Stimulated activated CD4-positive, alpha-beta T cell treated with anti-CD3 and anti-CD28 coated beads, Interleukin-4, amount 100 ng/mL, for 1 hour (primary cell): Measurements from ENCODE around the gene ANP32D.
"Not testable (repeated sequence)": the region's sequence is repeated elsewhere in the genome, so short reads cannot be mapped to it uniquely, and the experiment has no call there.

Experiments used
- DNase-seq: peaks from one replicate; pipeline ENCODE4 v3.0.0-alpha.2; 2020

The ANP32D gene

DNA sequence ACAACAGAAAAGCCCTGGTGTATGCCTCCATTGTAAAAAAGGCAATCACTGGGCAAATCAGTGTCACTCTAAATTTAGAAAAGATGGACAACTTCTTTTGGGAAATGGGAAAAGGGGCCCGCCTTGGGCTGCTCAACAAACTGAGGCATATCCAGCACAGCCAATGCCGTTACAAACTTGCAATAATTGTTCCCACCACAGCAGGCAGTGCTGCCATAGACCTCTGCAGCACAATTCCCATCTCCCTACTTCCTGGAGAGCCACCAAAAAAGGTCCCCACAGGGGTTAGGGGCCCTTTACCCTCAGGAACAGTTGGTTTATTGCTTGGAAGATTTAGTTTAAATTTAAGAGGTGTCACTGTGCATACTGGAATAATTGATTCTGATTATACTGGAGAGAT, 36.6 kb downstream of the ANP32D start:
- no peak for DNase-seq

DNA sequence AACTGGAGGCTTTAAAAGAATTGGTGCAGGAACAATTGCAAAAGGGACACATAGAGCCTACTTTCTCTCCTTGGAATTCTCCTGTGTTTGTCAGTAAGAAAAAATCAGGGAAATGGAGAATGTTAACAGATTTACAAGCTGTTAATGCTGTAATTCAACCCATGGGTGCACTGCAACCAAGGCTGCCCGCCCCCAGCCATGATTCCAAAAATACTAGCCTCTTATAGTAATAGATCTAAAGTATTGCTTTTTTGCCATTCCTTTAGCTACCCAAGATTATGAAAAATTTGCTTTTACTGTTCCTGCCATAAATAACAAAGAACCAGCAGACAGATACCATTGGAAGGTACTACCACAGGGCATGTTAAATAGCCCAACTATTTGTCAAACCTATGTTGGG, 37.8 kb downstream of the ANP32D start:
- no peak for DNase-seq

DNA sequence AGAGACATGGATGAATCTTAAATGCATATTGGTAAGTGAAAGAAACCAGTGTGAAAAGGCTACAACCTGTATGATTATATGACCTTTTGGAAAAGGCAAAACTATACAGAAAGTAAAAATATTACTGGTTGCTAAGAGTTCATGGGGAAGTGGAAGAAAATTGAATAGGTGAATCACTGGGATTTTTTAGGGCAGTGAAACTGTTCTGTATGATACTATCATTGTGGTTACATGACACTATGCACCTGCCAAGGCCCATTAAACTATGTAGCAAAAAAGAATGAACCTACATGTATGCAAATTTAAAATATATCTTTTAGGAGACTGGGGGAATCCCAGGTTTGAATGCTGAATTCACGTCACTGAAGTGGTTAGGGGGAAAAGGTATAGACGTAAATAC, 40.5 kb downstream of the ANP32D start:
- no peak for DNase-seq

DNA sequence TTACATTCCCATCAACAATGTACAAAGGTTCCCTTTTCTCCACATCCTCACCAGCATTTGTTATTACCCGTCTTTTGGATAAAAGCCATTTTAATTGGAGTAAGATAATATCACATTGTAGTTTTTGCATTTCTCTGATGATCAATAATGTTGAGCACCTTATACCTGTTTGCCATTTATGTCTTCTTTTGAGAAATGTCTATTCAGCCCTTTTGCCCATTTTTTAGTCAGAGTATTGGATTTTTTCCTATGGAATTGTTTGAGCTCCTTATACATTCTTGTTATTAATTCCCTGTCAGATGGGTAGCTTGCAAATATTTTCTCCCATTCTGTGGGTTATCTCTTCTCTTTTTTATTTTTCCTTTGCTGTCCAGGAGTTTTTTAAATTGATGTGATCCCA, 42.4 kb downstream of the ANP32D start:
- no peak for DNase-seq

DNA sequence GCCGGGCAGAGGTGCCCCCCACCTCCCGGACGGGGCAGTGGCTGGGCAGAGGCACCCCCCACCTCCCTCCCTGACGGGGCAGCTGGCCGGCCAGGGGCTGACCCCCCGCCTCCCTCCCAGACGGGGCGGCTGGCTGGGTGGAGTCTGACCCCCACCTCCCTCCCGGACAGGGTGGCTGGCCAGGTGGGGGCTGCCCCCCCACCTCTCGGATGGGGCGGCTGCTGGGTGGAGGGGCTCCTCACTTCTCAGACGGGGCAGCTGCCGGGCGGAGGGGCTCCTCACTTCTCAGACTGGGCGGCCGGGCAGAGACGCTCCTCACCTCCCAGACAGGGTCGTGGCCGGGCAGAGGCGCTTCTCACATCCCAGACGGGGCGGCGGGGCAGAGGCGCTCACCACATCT, 48.0 kb downstream of the ANP32D start:
- DNase-seq = not testable (repeated sequence)
